HG03175 (cell line): ENCODE measurements around the gene ADM2.
"Not testable (repeated sequence)": the region's sequence is repeated elsewhere in the genome, so short reads cannot be mapped to it uniquely, and the experiment has no call there.

Experiments used
- ATAC-seq: cut with Tn5 transposase; IDR thresholded peaks from one replicate; pipeline ENCODE4 v1.9.1; 2021; ENCODE audit warnings: mild to moderate bottlenecking, moderate library complexity; ENCODE audit not compliant: unreplicated experiment

The ADM2 gene

DNA sequence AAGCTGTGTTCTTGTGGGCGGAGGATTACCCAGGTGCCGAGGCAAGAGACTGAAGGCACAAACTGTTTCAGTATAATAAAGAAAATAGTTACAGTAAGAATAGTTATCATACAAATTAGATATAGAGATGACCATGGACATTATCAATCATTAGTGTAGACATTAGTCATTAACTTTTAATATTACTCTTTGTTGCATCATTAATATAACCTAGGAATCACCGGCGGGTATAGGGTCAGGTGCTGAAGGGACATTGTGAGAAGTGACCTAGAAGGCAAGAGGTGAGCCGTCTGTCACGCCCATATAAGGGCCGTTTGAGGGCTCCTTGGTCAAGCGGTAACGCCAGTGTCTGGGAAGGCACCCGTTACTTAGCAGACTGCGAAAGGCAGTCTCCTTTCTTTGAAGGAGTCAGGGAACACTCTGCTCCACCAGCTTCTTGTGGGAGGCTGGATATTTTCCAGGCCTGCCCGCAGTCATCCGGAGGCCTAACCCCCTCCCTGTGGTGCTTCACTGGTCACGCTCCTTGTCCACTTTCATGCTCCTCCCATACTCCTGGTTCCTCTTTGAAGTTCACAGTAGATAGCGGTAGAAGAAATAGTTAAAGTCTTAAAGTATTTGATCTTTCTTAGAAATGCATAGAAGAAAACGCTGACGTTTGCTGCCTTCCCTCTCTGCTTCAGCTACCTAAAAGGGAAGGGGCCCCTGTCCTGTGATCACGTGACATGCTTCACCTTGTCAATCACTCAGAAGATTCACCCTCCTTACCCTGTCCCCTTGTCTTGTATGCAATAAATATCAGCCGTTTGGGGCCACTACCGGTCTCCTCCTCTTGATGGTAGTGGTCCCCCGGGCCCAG is 52.7 kb downstream of the ADM2 start:
- not testable (repeated sequence) for ATAC-seq

DNA sequence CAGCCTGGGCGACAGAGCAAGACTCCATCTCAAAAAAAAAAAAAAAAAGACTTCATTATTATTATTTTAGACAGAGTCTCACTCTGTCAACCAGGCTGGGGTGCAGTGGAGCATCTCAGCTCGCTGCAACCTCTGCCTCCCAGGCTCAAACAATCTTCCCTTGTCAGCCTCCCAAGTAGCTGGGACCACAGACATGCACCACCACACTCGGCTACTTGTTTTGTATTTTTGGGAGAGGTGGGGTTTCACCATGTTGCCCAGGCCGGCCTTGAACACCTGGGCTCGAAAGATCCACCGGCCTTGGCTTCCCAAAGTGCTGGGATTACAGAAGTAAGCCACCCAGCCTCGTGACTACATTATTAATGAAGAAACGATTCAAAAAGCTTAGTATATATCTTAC is 53.8 kb downstream of the ADM2 start:
- no peak for ATAC-seq
